ENCODE results near the gene SLAMF8. TPM values are rescaled to one million over a fixed set of nuclear protein-coding genes. Genes with fewer than 3 reads are reported as not detected.

Gene SLAMF8
- total and polyA plus RNA-seq, 2 of the 8 experiments (the other 6 are each of a cell fraction or from before 2014, with no cell fraction given) = not detected

DNA sequence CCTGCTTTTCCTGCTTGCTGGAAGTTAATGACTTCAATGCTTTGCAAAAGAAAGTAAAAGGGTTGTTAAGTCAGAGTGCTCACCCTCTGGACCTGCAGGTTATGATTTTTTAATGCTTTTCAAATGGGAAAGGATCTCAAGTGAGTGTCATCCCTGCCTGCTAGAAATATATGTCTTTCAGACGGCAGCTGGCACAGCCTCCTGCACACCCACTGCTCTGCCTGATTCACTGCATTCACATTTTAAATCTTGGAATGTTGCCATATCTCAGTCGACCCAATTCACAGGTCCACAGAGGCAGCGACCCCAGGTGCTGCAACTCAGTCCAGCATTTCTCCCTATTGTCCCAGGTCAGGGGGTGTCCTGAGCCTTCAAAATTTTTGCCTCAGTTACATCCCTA lies 35.2 kb upstream of the SLAMF8 start (continued):
- TF ChIP-seq, protein P1, sequence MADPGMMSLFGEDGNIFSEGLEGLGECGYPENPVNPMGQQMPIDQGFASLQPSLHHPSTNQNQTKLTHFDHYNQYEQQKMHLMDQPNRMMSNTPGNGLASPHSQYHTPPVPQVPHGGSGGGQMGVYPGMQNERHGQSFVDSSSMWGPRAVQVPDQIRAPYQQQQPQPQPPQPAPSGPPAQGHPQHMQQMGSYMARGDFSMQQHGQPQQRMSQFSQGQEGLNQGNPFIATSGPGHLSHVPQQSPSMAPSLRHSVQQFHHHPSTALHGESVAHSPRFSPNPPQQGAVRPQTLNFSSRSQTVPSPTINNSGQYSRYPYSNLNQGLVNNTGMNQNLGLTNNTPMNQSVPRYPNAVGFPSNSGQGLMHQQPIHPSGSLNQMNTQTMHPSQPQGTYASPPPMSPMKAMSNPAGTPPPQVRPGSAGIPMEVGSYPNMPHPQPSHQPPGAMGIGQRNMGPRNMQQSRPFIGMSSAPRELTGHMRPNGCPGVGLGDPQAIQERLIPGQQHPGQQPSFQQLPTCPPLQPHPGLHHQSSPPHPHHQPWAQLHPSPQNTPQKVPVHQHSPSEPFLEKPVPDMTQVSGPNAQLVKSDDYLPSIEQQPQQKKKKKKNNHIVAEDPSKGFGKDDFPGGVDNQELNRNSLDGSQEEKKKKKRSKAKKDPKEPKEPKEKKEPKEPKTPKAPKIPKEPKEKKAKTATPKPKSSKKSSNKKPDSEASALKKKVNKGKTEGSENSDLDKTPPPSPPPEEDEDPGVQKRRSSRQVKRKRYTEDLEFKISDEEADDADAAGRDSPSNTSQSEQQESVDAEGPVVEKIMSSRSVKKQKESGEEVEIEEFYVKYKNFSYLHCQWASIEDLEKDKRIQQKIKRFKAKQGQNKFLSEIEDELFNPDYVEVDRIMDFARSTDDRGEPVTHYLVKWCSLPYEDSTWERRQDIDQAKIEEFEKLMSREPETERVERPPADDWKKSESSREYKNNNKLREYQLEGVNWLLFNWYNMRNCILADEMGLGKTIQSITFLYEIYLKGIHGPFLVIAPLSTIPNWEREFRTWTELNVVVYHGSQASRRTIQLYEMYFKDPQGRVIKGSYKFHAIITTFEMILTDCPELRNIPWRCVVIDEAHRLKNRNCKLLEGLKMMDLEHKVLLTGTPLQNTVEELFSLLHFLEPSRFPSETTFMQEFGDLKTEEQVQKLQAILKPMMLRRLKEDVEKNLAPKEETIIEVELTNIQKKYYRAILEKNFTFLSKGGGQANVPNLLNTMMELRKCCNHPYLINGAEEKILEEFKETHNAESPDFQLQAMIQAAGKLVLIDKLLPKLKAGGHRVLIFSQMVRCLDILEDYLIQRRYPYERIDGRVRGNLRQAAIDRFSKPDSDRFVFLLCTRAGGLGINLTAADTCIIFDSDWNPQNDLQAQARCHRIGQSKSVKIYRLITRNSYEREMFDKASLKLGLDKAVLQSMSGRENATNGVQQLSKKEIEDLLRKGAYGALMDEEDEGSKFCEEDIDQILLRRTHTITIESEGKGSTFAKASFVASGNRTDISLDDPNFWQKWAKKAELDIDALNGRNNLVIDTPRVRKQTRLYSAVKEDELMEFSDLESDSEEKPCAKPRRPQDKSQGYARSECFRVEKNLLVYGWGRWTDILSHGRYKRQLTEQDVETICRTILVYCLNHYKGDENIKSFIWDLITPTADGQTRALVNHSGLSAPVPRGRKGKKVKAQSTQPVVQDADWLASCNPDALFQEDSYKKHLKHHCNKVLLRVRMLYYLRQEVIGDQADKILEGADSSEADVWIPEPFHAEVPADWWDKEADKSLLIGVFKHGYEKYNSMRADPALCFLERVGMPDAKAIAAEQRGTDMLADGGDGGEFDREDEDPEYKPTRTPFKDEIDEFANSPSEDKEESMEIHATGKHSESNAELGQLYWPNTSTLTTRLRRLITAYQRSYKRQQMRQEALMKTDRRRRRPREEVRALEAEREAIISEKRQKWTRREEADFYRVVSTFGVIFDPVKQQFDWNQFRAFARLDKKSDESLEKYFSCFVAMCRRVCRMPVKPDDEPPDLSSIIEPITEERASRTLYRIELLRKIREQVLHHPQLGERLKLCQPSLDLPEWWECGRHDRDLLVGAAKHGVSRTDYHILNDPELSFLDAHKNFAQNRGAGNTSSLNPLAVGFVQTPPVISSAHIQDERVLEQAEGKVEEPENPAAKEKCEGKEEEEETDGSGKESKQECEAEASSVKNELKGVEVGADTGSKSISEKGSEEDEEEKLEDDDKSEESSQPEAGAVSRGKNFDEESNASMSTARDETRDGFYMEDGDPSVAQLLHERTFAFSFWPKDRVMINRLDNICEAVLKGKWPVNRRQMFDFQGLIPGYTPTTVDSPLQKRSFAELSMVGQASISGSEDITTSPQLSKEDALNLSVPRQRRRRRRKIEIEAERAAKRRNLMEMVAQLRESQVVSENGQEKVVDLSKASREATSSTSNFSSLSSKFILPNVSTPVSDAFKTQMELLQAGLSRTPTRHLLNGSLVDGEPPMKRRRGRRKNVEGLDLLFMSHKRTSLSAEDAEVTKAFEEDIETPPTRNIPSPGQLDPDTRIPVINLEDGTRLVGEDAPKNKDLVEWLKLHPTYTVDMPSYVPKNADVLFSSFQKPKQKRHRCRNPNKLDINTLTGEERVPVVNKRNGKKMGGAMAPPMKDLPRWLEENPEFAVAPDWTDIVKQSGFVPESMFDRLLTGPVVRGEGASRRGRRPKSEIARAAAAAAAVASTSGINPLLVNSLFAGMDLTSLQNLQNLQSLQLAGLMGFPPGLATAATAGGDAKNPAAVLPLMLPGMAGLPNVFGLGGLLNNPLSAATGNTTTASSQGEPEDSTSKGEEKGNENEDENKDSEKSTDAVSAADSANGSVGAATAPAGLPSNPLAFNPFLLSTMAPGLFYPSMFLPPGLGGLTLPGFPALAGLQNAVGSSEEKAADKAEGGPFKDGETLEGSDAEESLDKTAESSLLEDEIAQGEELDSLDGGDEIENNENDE (IDR thresholded peaks at IDR 0.05; ENCODE audit: insufficient replicate concordance, low read length) = no peak
- TF ChIP-seq TAF7 (optimal IDR thresholded peaks at IDR 0.05; ENCODE audit: borderline replicate concordance, low read depth, low read length) = no peak
